BJ (cell line): Measurements from ENCODE around the gene ITGA1. TPM values are rescaled to one million over a fixed set of nuclear protein-coding genes. Genes with fewer than 3 reads are reported as not detected.

Experiments used
- CTCF ChIA-PET: fragments of 350-600 bp; formaldehyde crosslinking; extraction: SDS; loops from one replicate; lab custom pipeline; 2021; ENCODE audit warnings: antibody characterized with exemption, inconsistent platforms; lab: Yijun Ruan, JAX
- POLR2A ChIA-PET: fragments of 300-600 bp; sonication (Branson Sonifier 250); formaldehyde crosslinking; extraction: SDS; loops from one replicate; lab custom pipeline; 2021; ENCODE audit warnings: antibody characterized with exemption; lab: Charles Lee
- DNase-seq: peaks from one replicate; pipeline ENCODE4 v3.0.0-alpha.2; 2011; ENCODE audit warnings: low read depth
- H3K27me3 ChIP-seq: 2 replicates; pipeline ENCODE4 v1.6.0; 2011; ENCODE audit warnings: low read length; ENCODE audit not compliant: control insufficient read depth, insufficient read depth
- H3K36me3 ChIP-seq: 2 replicates; pipeline ENCODE4 v1.5.1; 2011; ENCODE audit warnings: low read length; ENCODE audit not compliant: control insufficient read depth, insufficient read depth
- H3K4me3 ChIP-seq: 2 replicates; pipeline ENCODE4 v1.5.1; 2011; ENCODE audit warnings: low read depth, mild to moderate bottlenecking, control low read depth, low read length
- CTCF ChIP-seq: IDR thresholded peaks from 2 replicates; pipeline ENCODE4 v1.5.1; 2011; ENCODE audit warnings: low read depth, mild to moderate bottlenecking, control low read depth, inconsistent platforms, low read length, moderate library complexity; ENCODE audit not compliant: insufficient read depth
- polyA plus RNA-seq: library from polyadenylated mRNA; depleted of rRNA; stranded (reverse); fragments of >200 nt; gene quantifications from 2 replicates; pipeline ENCODE4 v1.2.3, GENCODE V29; 2011

The ITGA1 gene
- polyA plus RNA-seq, 1 experiment, result 35.2 TPM

- H3K4me3 ChIP-seq, result no peak overlapping the region
- H3K36me3 ChIP-seq, result no peaks in the 10 kb centered on the region
- H3K27me3 ChIP-seq, result no peaks in the 10 kb centered on the region
- DNase-seq, result no peak
- TF ChIP-seq CTCF, result no peak
- POLR2A ChIA-PET, result no interaction called here
- CTCF ChIA-PET, result interaction anchor here (0.6 to 1.9 kb wide), 7 partner anchors 14 to 1272 kb away, joined by 3 to 6 read pairs (median 3); no protein-coding TSS in a partner anchor
Observed at GRCh38 chr5:52943285-52943684, 155.6 kb downstream of the ITGA1 start.

GRCh38 chr5:52943808-52944207 lies 156.1 kb downstream of the ITGA1 start:
- Histone ChIP-seq H3K27me3 (no peaks in the 10 kb centered on the region), H3K4me3 (no peak overlapping the region), H3K36me3 (no peaks in the 10 kb centered on the region)
- TF ChIP-seq CTCF, result no peak
- ChIA-PET CTCF (interaction anchor here (0.6 to 2.5 kb wide), 9 partner anchors 15 to 1271 kb away, joined by 3 to 16 read pairs (median 4); no protein-coding TSS in a partner anchor), POLR2A (no interaction called here)
- DNase-seq, result no peak

- CTCF ChIA-PET, result interaction anchor here (1.9 to 2.5 kb wide), 2 partner anchors 30 to 152 kb away, joined by 6 to 16 read pairs; no protein-coding TSS in a partner anchor
- TF ChIP-seq CTCF, result no peak
- no peaks in the 10 kb centered on the region for H3K27me3 ChIP-seq
- no peak overlapping the region; the same call in 1 of the 2 replicates for H3K4me3 ChIP-seq
- DNase-seq, result no peak
- POLR2A ChIA-PET, result no interaction called here
- no peaks in the 10 kb centered on the region for H3K36me3 ChIP-seq
Observed at GRCh38 chr5:52945040-52945439, 157.3 kb downstream of the ITGA1 start.

GRCh38 chr5:52947208-52947607 lies 159.5 kb downstream of the ITGA1 start:
- TF ChIP-seq CTCF, result no peak
- POLR2A ChIA-PET, result no interaction called here
- Histone ChIP-seq H3K4me3 (no peak overlapping the region), H3K27me3 (no peaks in the 10 kb centered on the region), H3K36me3 (no peaks in the 10 kb centered on the region)
- DNase-seq, result no peak
- CTCF ChIA-PET, result interaction anchor here (0.7 to 5.0 kb wide), 5 partner anchors 14 to 151 kb away, joined by 3 to 107 read pairs (median 13); no protein-coding TSS in a partner anchor

- POLR2A ChIA-PET, result no interaction called here
- DNase-seq, result no peak
- CTCF ChIA-PET, result interaction anchor here (0.6 to 5.0 kb wide), 27 partner anchors 8 to 289 kb away, joined by 3 to 107 read pairs (median 4); partner anchors contain the start of genes ITGA1 and PELO
- H3K4me3 ChIP-seq, result no peak overlapping the region
- no peak for TF ChIP-seq CTCF
- no peaks in the 10 kb centered on the region for H3K27me3 ChIP-seq
- H3K36me3 ChIP-seq, result no peaks in the 10 kb centered on the region
Observed at GRCh38 chr5:52947851-52948250, 160.1 kb downstream of the ITGA1 start.
